ENCODE results near the gene PGS1. TPM values are rescaled to one million over a fixed set of nuclear protein-coding genes. Genes with fewer than 3 reads are reported as not detected.

The PGS1 gene
- total and polyA plus RNA-seq, 9 donors, result 13.5 to 50.2 (median 35.0) TPM

DNA sequence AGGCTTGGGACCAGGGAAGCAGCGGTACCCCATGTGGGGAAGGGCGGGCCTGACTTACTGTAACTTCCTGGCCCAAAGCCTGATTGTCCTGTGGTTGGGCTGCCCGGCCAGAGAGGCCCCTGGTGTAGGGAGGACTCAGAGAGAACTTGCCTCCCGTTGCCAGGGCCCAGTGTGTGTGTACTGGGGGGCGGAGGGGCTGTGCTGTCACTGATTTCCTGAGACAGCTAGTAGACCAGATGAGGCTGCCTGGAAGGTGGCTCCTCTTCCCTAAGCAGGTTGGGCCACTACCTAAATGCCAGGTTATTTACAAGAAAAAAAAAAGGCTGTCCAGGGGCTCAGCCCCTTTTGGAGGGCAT lies 35.3 kb upstream of the PGS1 start:
- DNase-seq, result peak; percentile 74 to 81 (median 78)
- Histone ChIP-seq H3K9me3 (no peaks in the 10 kb centered on the region), H3K4me1 (ENCODE audit: insufficient read depth) (peaks cover 8% of the 10 kb centered on the region), H3K4me3 (no peak overlapping the region), H3K27me3 (no peaks in the 10 kb centered on the region), H3K36me3 (no peaks in the 10 kb centered on the region), H3K27ac (peak overlapping the region; percentile 69 to 87)
- 7 to 14% (median 13%) methylated on average over 3 to 5 of the region's 5 CpGs for WGBS, 3 donors
- intact Hi-C loops (cut with DNase I), result no loop called here
- no peak for TF ChIP-seq EP300 (IDR thresholded peaks at IDR 0.05)
- TF ChIP-seq, protein P1, sequence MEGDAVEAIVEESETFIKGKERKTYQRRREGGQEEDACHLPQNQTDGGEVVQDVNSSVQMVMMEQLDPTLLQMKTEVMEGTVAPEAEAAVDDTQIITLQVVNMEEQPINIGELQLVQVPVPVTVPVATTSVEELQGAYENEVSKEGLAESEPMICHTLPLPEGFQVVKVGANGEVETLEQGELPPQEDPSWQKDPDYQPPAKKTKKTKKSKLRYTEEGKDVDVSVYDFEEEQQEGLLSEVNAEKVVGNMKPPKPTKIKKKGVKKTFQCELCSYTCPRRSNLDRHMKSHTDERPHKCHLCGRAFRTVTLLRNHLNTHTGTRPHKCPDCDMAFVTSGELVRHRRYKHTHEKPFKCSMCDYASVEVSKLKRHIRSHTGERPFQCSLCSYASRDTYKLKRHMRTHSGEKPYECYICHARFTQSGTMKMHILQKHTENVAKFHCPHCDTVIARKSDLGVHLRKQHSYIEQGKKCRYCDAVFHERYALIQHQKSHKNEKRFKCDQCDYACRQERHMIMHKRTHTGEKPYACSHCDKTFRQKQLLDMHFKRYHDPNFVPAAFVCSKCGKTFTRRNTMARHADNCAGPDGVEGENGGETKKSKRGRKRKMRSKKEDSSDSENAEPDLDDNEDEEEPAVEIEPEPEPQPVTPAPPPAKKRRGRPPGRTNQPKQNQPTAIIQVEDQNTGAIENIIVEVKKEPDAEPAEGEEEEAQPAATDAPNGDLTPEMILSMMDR (IDR thresholded peaks at IDR 0.05), result no peak
- TF ChIP-seq POLR2A (IDR thresholded peaks at IDR 0.05), result no peak

DNA sequence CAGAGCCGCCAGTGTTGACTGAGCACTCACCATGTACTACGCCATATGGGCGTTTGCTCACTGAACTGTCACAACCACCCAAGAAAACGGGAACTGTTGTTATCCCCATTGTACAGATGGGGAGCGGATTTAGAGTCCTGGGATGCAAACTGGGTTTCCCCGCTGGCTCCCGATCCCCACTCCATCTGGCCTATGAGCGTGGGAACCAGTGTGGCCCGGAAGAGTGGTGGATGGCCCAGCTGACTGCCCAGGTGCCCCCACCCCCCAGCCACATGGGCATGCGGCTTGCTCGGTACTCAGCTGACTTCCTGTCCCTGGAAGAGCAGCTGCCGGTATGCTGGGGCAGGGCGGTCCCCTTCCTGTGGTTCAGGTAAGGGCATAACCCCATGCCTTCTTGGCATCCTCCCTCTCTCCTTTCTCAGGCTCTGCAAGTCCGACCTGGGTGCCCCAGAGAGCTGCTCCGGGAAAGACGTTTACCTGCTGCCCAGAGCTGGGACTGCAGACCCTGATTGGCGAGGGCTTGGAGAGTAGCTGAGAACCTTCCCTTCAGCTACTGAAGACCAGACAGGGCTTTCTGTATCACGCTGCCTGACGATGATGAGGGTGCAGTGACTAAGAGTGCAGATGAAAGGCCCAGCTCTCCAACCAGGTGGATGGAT lies 34.8 kb upstream of the PGS1 start:
- TF ChIP-seq, protein P1 (IDR thresholded peaks at IDR 0.05), result no peak
- TF ChIP-seq EP300 (IDR thresholded peaks at IDR 0.05) (no peak), POLR2A (IDR thresholded peaks at IDR 0.05) (no peak)
- peaks cover 8% of the 10 kb centered on the region for H3K4me1 ChIP-seq (ENCODE audit: insufficient read depth)
- intact Hi-C loops (cut with DNase I), result no loop called here

DNA sequence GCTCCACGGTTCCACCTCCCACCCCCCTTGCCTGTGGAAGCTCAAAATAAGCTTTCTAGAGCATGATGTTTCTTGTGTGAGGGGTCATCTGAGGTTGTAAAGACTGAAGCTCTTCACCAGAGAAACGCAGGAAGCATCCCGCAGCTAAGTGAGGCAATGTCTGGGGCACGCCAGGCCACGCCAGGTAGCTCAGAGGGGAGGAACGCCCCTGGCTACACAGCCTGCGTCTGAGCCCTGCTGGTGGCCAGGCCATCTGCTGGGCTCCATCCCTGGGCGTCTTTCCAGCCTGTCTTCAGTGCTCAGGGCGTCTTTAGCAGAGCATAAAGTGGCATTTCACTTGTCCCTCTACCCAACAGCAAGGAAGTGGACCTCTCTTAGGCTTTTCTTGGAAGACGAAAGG lies 33.8 kb upstream of the PGS1 start:
- intact Hi-C loops (cut with DNase I), result loop anchor here in 1 of 4 donors (5.0 kb wide), 1 partner anchor 633 kb away; the partner anchor contains the start of gene LGALS3BP
- Histone ChIP-seq H3K36me3 (no peaks in the 10 kb centered on the region), H3K27me3 (no peaks in the 10 kb centered on the region), H3K9me3 (no peaks in the 10 kb centered on the region), H3K27ac (no peak overlapping the region), H3K4me1 (ENCODE audit: insufficient read depth) (peaks cover 8% of the 10 kb centered on the region), H3K4me3 (no peak overlapping the region)
- 86 to 93% (median 93%) methylated on average over 10 of the region's 10 CpGs for WGBS, 3 donors
- TF ChIP-seq, protein P1 (IDR thresholded peaks at IDR 0.05), result no peak
- TF ChIP-seq POLR2A (IDR thresholded peaks at IDR 0.05) (no peak), EP300 (IDR thresholded peaks at IDR 0.05) (no peak)
- no peak for DNase-seq

More for the DNA sequence above, 34.8 kb upstream of the PGS1 start:
- no peaks in the 10 kb centered on the region for H3K36me3 ChIP-seq
- H3K27me3 ChIP-seq, result no peaks in the 10 kb centered on the region
- DNase-seq, result peak in 1 of 5 donors; percentile 50
- H3K9me3 ChIP-seq, result no peaks in the 10 kb centered on the region
- H3K27ac ChIP-seq, result peak overlapping the region; percentile 69 to 87
- 80 to 84% (median 83%) methylated on average over 18 to 19 of the region's 19 CpGs for WGBS, 3 donors
- H3K4me3 ChIP-seq, result no peak overlapping the region

DNA sequence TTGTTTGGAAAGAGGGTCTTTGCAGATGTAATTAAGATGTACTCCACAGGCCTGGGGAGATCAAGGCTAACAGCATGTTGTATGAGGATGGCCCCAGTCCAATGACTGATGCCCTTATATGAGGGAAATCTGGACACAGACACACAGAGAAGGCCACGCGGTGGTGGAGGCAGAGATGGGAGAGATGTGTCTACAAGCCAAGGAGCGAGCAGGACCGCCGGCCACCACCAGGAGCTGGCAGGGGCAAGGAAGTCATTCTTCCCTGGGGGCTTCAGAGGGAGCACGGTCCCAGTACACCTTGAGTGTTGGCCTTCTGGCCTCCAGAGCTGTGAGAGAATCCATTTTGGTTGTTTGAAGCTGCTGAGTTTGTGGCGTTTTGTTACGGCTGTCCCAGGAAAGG lies 33.3 kb upstream of the PGS1 start:
- DNase-seq, result no peak
- no peak overlapping the region for H3K27ac ChIP-seq
- no peak overlapping the region for H3K4me3 ChIP-seq
- intact Hi-C loops (cut with DNase I), result loop anchor here in 1 of 4 donors (5.0 kb wide), 1 partner anchor 632 kb away; the partner anchor contains the start of gene LGALS3BP
- peaks cover 8% of the 10 kb centered on the region for H3K4me1 ChIP-seq (ENCODE audit: insufficient read depth)
- TF ChIP-seq EP300 (IDR thresholded peaks at IDR 0.05) (no peak), POLR2A (IDR thresholded peaks at IDR 0.05) (no peak)
- TF ChIP-seq, protein P1 (IDR thresholded peaks at IDR 0.05), result no peak
- H3K36me3 ChIP-seq, result no peaks in the 10 kb centered on the region
- WGBS, 3 donors, result 68 to 88% (median 86%) methylated on average over 8 of the region's 8 CpGs
- H3K27me3 ChIP-seq, result no peaks in the 10 kb centered on the region
- no peaks in the 10 kb centered on the region for H3K9me3 ChIP-seq

All from ovary (tissue), 9 donors.